Hepatocyte (in vitro differentiated cells): Measurements from ENCODE around the gene WDFY1. TPM values are rescaled to one million over a fixed set of nuclear protein-coding genes. Genes with fewer than 3 reads are reported as not detected.

ENCODE experiments used
- DNase-seq: peaks from one replicate; pipeline ENCODE4 v3.0.0-alpha.2; 2016; ENCODE audit warnings: low spot score
- H2AFZ ChIP-seq: fragments of 200-600 bp; sonication (generic); 2 replicates; pipeline ENCODE4 v1.6.0; 2016; ENCODE audit warnings: antibody characterized with exemption, mild to moderate bottlenecking
- H3K27ac ChIP-seq: fragments of 200-600 bp; sonication (generic); 2 replicates; pipeline ENCODE4 v1.5.1; 2016; ENCODE audit warnings: mild to moderate bottlenecking
- H3K27me3 ChIP-seq: fragments of 200-600 bp; sonication (generic); 2 replicates; pipeline ENCODE4 v1.6.1; 2016
- H3K36me3 ChIP-seq: fragments of 200-600 bp; sonication (generic); replicated peaks from 2 replicates; pipeline ENCODE4 v1.5.1; 2016; ENCODE audit warnings: low read depth; ENCODE audit not compliant: insufficient read depth
- H3K4me1 ChIP-seq: fragments of 200-600 bp; sonication (generic); 2 replicates; pipeline ENCODE4 v1.5.1; 2016; ENCODE audit warnings: mild to moderate bottlenecking, moderate library complexity; ENCODE audit not compliant: insufficient read depth
- H3K4me2 ChIP-seq: fragments of 200-600 bp; sonication (generic); 2 replicates; pipeline ENCODE4 v1.6.0; 2016
- H3K4me3 ChIP-seq: fragments of 200-600 bp; sonication (generic); 2 replicates; pipeline ENCODE4 v1.5.1; 2016; ENCODE audit warnings: mild to moderate bottlenecking
- H3K79me2 ChIP-seq: fragments of 200-600 bp; sonication (generic); 2 replicates; pipeline ENCODE4 v1.6.0; 2017; ENCODE audit warnings: mild to moderate bottlenecking
- H3K9me2 ChIP-seq: fragments of 200-600 bp; sonication (generic); replicated peaks from 2 replicates; pipeline ENCODE4 v1.6.0; 2017; ENCODE audit warnings: mild to moderate bottlenecking; ENCODE audit not compliant: insufficient read depth
- H3K9me3 ChIP-seq: fragments of 200-600 bp; sonication (generic); 2 replicates; pipeline ENCODE4 v1.5.1; 2016; ENCODE audit warnings: low read depth, mild to moderate bottlenecking
- H4K20me1 ChIP-seq: fragments of 200-600 bp; sonication (generic); 2 replicates; pipeline ENCODE4 v1.6.0; 2016; ENCODE audit warnings: mild to moderate bottlenecking; ENCODE audit not compliant: insufficient read depth, poor library complexity, severe bottlenecking
- CTCF ChIP-seq: fragments of 200-600 bp; sonication (generic); IDR thresholded peaks from 2 replicates; pipeline ENCODE4 v1.5.1; 2016; ENCODE audit warnings: antibody characterized with exemption, mild to moderate bottlenecking; ENCODE audit not compliant: poor library complexity
- EZH2 ChIP-seq: fragments of 200-600 bp; sonication (generic); IDR thresholded peaks from 2 replicates; pipeline ENCODE4 v1.6.1; 2016; ENCODE audit warnings: antibody characterized with exemption, mild to moderate bottlenecking, borderline replicate concordance
- EZH2phosphoT487 ChIP-seq: fragments of 200-600 bp; sonication (generic); IDR thresholded peaks from one replicate; pipeline ENCODE4 v1.6.1; 2018; ENCODE audit warnings: antibody characterized with exemption, mild to moderate bottlenecking, low read depth, moderate library complexity; ENCODE audit not compliant: unreplicated experiment, severe bottlenecking
- WGBS: methylation state at CpG from one replicate; pipeline ENCODE4 v1.1.6; 2016; ENCODE audit warnings: low lambda C conversion rate; ENCODE audit errors: missing lambda C conversion rate; 5-methylcytosine and 5-hydroxymethylcytosine counted together
- polyA plus RNA-seq: library from polyadenylated mRNA; unstranded; fragments of >200 nt; fragmentation: Nextera tagmentation; extraction: Ambion mirVana; gene quantifications from 2 replicates; pipeline ENCODE4 v1.2.1, GENCODE V29; 2016
- total RNA-seq: library from RNA; depleted of rRNA; stranded (reverse); fragments of >200 nt; gene quantifications from 2 replicates; pipeline ENCODE4 v1.2.3, GENCODE V29; 2014

Gene WDFY1
- total and polyA plus RNA-seq, 2 experiments from 2014 or later = 45.6 to 68.3 TPM

GRCh38 chr2:223894968-223895367 lies 50.2 kb downstream of the WDFY1 start:
- Histone ChIP-seq H3K79me2 (no peaks in the 10 kb centered on the region), H3K36me3 (no peaks in the 10 kb centered on the region), H3K27ac (peak overlapping the region; percentile 70)

GRCh38 chr2:223894009-223894408 lies 51.1 kb downstream of the WDFY1 start:
- H3K4me1 ChIP-seq = no peaks in the 10 kb centered on the region
- no peaks in the 10 kb centered on the region for H3K27me3 ChIP-seq
- WGBS = 97% methylated on average over 8 of the region's 8 CpGs
- no peak overlapping the region for H3K4me2 ChIP-seq
- H3K27ac ChIP-seq = no peak overlapping the region
- no peak overlapping the region for H2AFZ ChIP-seq
- TF ChIP-seq EZH2 (no peak), EZH2phosphoT487 (no peak), CTCF (no peak)
- no peak overlapping the region for H3K4me3 ChIP-seq
- no peaks in the 10 kb centered on the region for H4K20me1 ChIP-seq
- H3K79me2 ChIP-seq = no peaks in the 10 kb centered on the region
- H3K9me2 ChIP-seq = no peaks in the 10 kb centered on the region
- H3K9me3 ChIP-seq = no peaks in the 10 kb centered on the region
- H3K36me3 ChIP-seq = no peaks in the 10 kb centered on the region
- no peak for DNase-seq

More at GRCh38 chr2:223894968-223895367, 50.2 kb downstream of the WDFY1 start:
- DNase-seq = no peak
- WGBS = 100% methylated on average over 1 of the region's 1 CpG
- H3K4me3 ChIP-seq = no peak overlapping the region
- no peaks in the 10 kb centered on the region for H3K9me2 ChIP-seq
- no peaks in the 10 kb centered on the region for H3K4me1 ChIP-seq
- H4K20me1 ChIP-seq = no peaks in the 10 kb centered on the region
- H3K9me3 ChIP-seq = no peaks in the 10 kb centered on the region
- no peaks in the 10 kb centered on the region for H3K27me3 ChIP-seq
- no peak overlapping the region for H2AFZ ChIP-seq
- no peak for TF ChIP-seq EZH2phosphoT487
- TF ChIP-seq EZH2 = no peak
- TF ChIP-seq CTCF = no peak
- no peak overlapping the region for H3K4me2 ChIP-seq

- TF ChIP-seq EZH2 (no peak), EZH2phosphoT487 (no peak), CTCF (no peak)
- no peaks in the 10 kb centered on the region for H3K9me2 ChIP-seq
- no peaks in the 10 kb centered on the region for H3K36me3 ChIP-seq
- no peaks in the 10 kb centered on the region for H3K9me3 ChIP-seq
- H3K79me2 ChIP-seq = no peaks in the 10 kb centered on the region
- no peak overlapping the region for H3K4me2 ChIP-seq
- H3K4me1 ChIP-seq = no peaks in the 10 kb centered on the region
- H3K4me3 ChIP-seq = no peak overlapping the region
- no peak for DNase-seq
- no peak overlapping the region for H3K27ac ChIP-seq
- no peak overlapping the region for H2AFZ ChIP-seq
- WGBS = 74% methylated on average over 4 of the region's 4 CpGs
- no peaks in the 10 kb centered on the region for H3K27me3 ChIP-seq
- H4K20me1 ChIP-seq = no peaks in the 10 kb centered on the region
Measured at GRCh38 chr2:223890721-223891120, 54.4 kb downstream of the WDFY1 start.

GRCh38 chr2:223889229-223889628 lies 55.9 kb downstream of the WDFY1 start:
- no peaks in the 10 kb centered on the region for H4K20me1 ChIP-seq
- no peaks in the 10 kb centered on the region for H3K9me2 ChIP-seq
- WGBS = 98% methylated on average over 3 of the region's 3 CpGs
- no peak overlapping the region for H3K27ac ChIP-seq
- H3K36me3 ChIP-seq = no peaks in the 10 kb centered on the region
- H3K4me3 ChIP-seq = no peak overlapping the region
- no peaks in the 10 kb centered on the region for H3K79me2 ChIP-seq
- TF ChIP-seq EZH2phosphoT487 = no peak
- no peak for TF ChIP-seq CTCF
- no peak for TF ChIP-seq EZH2
- no peak overlapping the region for H2AFZ ChIP-seq
- no peaks in the 10 kb centered on the region for H3K9me3 ChIP-seq
- no peak overlapping the region for H3K4me2 ChIP-seq
- no peak for DNase-seq
- H3K4me1 ChIP-seq = no peaks in the 10 kb centered on the region
- no peaks in the 10 kb centered on the region for H3K27me3 ChIP-seq
